Measurements from ENCODE around the gene GLCCI1.

The GLCCI1 gene

DNA sequence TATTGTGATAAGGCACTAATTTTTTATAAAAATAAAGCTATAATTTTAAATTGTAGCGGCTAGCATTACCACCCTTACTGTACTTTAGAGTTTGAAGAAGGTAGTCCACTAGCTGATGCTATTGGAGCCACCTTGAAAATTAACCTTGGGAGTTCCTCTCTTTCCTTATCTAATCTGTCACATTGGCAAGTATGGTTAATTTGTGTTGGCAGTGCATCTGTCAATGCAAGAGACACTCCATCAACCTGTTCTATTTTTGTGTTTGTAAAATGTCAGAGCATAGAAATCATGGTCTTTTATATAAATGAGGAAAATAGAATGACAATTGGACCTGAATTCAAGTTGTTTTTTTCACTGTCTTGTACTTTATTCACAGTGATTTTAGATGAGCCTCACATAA lies 20.5 kb downstream of the GLCCI1 start:
- TF ChIP-seq GATA3 (IDR thresholded peaks at IDR 0.05; ENCODE audit: low read depth, low read length) = no peak
- no peak for TF ChIP-seq GATA2 (IDR thresholded peaks at IDR 0.05; ENCODE audit: low read depth, low read length)

DNA sequence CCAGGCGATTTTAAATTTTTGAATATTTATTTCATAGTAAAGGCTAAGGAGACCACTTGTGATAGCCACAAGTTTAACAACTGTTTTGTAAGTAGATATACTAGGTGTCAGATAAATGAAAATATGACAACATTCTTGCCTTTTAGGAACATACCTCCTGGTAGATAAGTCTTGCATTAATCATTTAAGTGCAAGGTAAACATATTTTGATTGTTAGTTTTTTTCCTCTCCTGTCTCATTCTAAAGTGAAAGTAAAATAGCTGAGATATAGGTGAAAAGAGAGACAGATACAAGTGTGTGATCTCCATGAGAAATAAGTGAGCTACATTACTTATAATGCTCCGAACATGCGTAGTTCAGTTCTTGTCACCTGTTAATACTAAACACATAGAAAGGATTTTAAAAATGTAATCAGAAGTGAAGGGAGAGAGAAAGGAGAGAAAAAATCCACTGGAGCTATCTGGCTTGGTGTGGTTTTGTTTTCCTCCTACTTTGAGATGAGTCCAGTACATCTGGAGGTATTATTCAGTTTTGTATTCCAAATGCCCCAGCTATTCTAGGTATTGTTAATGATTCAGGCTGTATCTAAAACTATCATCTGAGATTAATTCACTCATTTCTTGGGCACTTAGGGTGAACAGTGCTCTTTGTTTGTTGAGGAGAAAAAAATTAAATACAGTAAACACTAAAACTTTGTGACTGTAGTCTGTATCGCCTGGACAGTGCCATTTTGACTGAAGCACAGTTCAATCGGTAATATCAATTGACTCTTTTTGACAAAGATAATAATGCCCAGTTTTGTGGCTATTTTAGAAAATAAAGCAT lies 21.2 kb downstream of the GLCCI1 start:
- TF ChIP-seq GATA3 (IDR thresholded peaks at IDR 0.05; ENCODE audit: low read depth, low read length) (no peak), GATA2 (IDR thresholded peaks at IDR 0.05; ENCODE audit: low read depth, low read length) (no peak)

DNA sequence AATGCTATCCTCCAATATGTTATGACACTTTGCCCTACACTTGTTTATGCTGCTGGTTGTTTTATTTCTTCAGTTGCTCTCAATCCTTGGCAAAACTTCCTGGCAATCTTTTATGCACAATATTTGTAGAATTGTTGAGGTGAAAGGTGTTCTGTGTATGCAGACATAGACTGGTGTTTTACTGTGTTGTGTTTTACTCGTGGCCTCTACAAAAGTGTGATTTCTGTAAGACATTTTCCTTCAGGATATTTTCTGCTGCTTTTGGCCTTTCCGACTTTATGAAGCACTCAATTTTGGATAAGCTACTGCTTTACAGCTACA lies 21.8 kb downstream of the GLCCI1 start:
- no peak for TF ChIP-seq GATA2 (IDR thresholded peaks at IDR 0.05; ENCODE audit: low read depth, low read length)
- TF ChIP-seq GATA3 (IDR thresholded peaks at IDR 0.05; ENCODE audit: low read depth, low read length) = no peak

DNA sequence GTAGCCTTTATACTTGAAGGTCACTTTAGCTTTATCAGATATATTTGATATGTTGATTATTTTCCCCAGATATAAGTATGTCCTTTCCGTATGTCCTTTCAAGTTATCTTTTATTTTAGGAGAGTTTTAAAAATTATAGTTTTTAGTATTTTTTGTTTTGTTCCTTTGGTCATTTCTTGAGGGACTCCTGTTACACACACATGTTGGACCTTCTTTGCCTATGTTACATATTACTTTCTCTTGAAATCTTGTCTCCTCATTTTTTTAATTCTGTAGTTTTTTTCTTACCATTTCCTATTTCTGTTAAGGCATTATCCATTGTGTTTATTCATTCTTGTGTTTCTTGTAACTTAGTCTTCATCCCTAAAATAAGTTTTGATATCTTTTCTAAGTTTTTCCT lies 23.9 kb downstream of the GLCCI1 start:
- TF ChIP-seq GATA2 (IDR thresholded peaks at IDR 0.05; ENCODE audit: low read depth, low read length) (no peak), GATA3 (IDR thresholded peaks at IDR 0.05; ENCODE audit: low read depth, low read length) (no peak)

DNA sequence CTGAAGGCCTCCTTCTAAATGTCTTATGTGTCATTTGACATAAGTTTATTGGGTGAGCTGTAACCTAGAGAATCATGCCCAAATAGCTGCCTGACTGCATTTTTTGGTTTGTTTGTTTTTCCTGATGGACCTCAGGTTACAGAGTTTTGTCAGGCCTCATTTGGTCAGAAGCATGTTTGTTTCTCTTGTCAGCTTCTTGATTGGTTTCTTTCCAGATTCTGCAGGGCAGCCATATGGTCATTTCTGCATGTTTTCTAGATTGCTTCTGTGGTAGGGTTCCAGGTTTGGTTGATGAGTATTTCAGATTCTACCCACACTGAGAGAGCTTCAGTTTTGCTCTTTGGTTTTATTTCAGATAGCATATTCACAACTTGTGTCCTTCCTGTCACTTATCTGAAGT lies 28.0 kb downstream of the GLCCI1 start:
- no peak for TF ChIP-seq GATA3 (IDR thresholded peaks at IDR 0.05; ENCODE audit: low read depth, low read length)
- no peak for TF ChIP-seq GATA2 (IDR thresholded peaks at IDR 0.05; ENCODE audit: low read depth, low read length)

DNA sequence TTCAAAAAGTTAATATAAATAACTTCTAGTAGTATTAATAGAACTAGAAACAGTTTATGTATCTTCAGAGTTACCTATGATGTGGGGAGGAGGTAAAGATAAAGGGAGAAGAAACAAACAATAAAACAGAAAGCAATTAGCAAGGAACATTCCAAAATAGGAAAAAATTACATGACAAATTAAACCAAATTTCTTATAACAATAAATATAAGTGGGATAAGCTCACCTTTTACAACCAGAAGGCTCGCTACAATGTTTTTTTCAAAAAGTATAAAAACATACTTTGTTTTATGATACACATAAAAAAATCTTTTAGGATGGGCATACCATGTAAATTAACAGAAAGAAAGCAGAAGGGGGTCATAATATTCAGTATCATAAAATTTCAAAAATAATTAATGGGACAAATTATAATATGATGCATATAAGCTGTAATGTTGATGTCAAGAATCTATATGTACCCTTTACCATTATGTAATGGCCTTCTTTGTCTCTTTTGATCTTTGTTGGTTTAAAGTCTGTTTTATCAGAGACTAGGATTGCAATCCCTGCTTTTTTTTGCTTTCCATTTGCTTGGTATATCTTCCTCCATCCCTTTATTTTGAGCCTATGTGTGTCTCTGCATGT lies 31.8 kb downstream of the GLCCI1 start:
- TF ChIP-seq GATA3 (IDR thresholded peaks at IDR 0.05; ENCODE audit: low read depth, low read length) (no peak), GATA2 (IDR thresholded peaks at IDR 0.05; ENCODE audit: low read depth, low read length) (no peak)

DNA sequence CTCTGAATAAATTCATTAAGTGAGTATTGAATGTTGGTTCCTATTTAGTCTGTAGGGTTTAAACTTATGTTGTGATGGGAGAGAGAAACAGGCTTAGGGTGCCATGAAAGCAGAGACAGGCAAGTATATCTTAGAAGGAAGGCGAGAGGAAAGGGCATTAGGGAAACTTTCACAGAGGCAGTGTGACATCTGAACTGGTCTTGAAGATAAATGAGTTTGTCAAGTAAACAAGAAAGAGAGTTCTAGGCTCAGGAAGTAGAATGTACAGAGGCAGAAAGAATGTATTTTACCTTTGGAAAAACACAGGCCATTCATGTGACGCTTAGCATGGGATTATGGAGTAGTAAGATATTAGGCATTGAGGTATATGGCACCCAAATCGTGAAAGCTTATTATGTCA lies 34.5 kb downstream of the GLCCI1 start:
- TF ChIP-seq GATA3 (IDR thresholded peaks at IDR 0.05; ENCODE audit: low read depth, low read length) = no peak
- TF ChIP-seq GATA2 (IDR thresholded peaks at IDR 0.05; ENCODE audit: low read depth, low read length) = no peak

DNA sequence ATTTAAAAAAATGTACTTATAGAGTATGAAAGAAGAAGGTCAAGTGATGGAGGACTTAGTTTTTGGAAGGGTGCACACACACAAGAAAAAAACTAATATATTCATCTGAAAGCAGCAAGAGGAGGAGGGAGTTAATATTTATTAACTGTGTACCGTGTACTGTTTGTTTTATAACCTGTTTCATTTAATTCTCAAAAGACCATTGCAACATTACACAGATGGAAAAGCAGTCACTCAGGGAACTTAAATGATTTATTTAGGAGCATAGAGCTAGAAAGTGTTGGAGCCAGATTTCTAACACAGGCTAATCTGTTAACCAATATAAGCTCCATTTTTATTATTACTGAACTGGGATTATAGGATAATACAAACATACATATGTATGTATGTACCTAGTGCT lies 36.7 kb downstream of the GLCCI1 start:
- TF ChIP-seq GATA2 (IDR thresholded peaks at IDR 0.05; ENCODE audit: low read depth, low read length) (no peak), GATA3 (IDR thresholded peaks at IDR 0.05; ENCODE audit: low read depth, low read length) (no peak)

DNA sequence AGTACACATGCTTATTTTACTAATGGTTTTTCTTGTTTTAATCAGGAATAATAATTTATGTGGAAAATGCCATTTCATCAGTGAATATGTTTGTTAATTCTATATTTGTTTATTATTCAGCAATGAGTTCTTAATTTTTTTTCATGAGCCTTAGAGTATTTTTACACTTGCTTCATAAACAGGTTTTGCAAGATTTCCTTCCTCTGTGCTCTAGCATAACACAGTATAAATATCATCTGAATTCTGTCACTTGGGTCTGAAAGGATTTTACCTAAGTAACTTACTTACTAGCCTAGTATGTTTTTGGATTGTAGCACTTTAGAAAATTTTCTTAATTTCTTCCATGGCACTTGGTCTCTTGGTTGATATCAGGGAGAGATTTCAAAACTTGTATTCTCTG lies 45.8 kb downstream of the GLCCI1 start:
- TF ChIP-seq GATA2 (IDR thresholded peaks at IDR 0.05; ENCODE audit: low read depth, low read length) = no peak
- TF ChIP-seq GATA3 (IDR thresholded peaks at IDR 0.05; ENCODE audit: low read depth, low read length) = no peak

DNA sequence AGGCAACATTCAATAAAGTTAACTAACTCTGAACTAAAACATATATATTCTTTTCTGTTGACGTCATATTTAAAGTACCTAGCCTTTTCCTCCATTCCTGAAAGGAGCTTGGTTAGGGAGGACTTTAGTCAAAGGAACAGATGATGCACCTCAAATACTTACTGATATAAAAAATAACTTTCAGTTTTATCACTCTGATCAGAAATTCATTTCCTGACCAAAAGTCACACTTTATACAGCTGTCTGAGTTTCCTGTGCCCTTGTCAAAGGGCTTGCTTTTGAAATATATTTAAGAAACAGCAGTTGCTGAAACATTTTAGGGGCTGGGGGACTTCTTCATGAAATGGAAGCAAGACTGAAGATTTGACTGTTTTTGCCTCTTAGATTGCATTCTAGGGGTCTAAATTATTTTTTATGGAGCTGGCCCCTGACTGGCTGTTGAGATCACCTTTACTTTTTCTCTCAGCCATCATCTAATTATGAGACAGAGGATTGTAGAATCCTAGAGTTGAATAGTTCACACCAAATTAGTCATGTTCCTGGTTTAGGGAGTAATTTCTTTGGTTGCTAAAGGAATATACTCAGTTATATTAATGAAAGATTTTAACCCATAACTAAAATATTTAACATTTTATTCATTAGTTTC lies 46.6 kb downstream of the GLCCI1 start:
- TF ChIP-seq GATA3 (IDR thresholded peaks at IDR 0.05; ENCODE audit: low read depth, low read length) = no peak
- TF ChIP-seq GATA2 (IDR thresholded peaks at IDR 0.05; ENCODE audit: low read depth, low read length) = no peak

DNA sequence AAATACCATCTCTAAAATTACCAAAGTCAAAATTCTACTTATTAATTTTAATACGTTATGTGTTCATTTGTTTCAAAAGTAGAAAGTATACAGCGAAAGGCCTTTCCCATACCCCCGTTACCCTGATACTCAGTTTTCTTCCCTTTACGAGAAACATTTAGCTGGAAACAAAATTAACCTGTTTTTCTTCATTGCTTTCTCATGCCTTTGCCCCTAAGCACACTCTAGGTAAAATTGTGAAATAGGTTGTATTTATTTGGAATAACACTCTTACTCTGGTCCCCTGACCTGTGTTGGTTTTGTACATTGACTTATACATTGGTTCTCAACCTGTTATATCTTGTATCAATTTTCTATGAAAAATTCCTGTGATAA lies 47.1 kb downstream of the GLCCI1 start:
- TF ChIP-seq GATA2 (IDR thresholded peaks at IDR 0.05; ENCODE audit: low read depth, low read length) (no peak), GATA3 (IDR thresholded peaks at IDR 0.05; ENCODE audit: low read depth, low read length) (no peak)

DNA sequence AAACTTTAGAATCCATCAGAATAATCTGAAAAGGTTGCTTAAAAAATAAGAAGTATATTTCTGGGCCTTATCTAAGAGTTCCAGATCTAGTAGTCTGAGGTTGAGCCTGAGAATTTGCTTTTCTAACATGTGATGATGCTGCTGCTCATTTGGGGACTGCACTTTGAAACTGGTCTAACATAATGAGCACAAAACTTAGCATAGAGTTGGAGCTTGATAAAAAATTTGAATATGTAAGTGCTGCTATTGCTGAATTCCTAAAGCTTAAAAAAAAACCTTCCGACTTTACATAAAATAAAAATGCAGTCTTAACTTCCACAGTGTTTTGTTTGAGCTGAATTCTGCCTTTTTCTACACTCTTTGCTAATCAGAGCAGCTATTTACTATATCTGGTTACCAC lies 48.8 kb downstream of the GLCCI1 start:
- TF ChIP-seq GATA2 (IDR thresholded peaks at IDR 0.05; ENCODE audit: low read depth, low read length) = no peak
- no peak for TF ChIP-seq GATA3 (IDR thresholded peaks at IDR 0.05; ENCODE audit: low read depth, low read length)

DNA sequence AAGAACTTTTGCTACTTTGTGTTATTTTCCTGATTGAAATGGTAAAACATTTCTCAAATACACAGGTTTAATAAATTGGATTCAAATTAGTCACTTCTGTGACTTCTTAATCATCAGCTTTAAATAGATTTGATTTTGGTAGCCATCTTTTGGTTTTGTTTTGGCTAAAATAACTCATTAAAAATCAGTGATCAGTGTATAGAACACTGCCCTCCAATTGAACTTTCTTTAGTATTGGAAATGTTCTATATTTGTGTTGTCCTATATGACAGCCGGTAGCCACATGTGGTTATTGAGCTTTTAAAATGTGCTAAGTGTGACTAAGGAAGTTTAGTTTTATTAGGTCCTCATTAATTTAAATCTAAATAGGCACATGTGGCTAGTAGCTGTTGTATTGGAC lies 50.4 kb downstream of the GLCCI1 start:
- TF ChIP-seq GATA2 (IDR thresholded peaks at IDR 0.05; ENCODE audit: low read depth, low read length) (no peak), GATA3 (IDR thresholded peaks at IDR 0.05; ENCODE audit: low read depth, low read length) (no peak)

DNA sequence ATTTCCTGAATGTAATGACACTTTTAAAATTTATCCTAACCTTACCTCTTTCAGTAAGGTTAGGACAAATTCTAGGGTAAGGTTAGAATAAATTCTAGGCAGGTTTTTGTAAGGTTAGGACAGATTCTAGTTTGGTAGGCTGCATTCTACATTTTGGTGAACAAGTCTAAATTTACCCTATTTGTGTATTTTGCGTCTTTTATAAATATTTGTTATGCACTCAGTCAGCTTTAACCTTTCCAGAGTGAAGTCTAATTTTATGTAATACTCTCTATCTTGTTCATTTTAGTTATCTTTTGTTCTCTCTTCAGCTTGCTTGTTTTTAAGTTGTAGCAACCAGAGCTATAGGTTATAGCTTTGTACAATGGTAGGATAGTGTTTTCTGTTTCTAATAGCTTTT lies 54.0 kb downstream of the GLCCI1 start:
- TF ChIP-seq GATA2 (IDR thresholded peaks at IDR 0.05; ENCODE audit: low read depth, low read length) (no peak), GATA3 (IDR thresholded peaks at IDR 0.05; ENCODE audit: low read depth, low read length) (no peak)

DNA sequence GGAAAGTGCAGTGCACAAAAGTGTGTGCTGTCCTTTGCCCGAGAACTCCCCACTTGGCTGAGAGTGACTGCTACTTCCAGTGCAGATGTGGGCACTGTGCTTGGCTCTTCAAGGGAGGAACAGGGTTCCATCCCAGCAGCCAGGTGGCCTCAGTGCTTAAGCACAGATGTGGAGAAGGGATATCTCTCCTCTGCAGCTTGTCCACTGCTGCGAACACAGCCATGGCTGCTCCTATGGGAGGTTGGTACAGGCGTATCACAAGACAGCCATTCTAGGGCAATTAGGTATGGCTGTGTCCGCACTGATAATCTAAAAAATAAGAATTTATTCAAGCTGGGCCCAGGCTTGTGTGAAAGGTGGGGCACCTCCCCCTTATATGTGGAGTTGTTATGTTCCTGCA lies 66.6 kb downstream of the GLCCI1 start:
- TF ChIP-seq GATA2 (IDR thresholded peaks at IDR 0.05; ENCODE audit: low read depth, low read length) = no peak
- TF ChIP-seq GATA3 (IDR thresholded peaks at IDR 0.05; ENCODE audit: low read depth, low read length) = no peak

Measured in SH-SY5Y (cell line).